Activated CD8-positive, alpha-beta memory T cell treated with anti-CD3 and anti-CD28 coated beads, Interleukin-2, amount 10 ng/mL, durations not matched to agents 7 days and 5 days (primary cell): ENCODE data around the gene LTO1. TPM values are rescaled to one million over a fixed set of nuclear protein-coding genes. Genes with fewer than 3 reads are reported as not detected.

Source experiments
- ATAC-seq: fragments of 150-1000 bp; cut with Tn5 transposase; one replicate; pipeline ENCODE4 v1.10.0; 2021; ENCODE audit warnings: moderate library complexity
- CTCF ChIA-PET: fragments of 350-600 bp; sonication (Branson Sonifier 250); formaldehyde crosslinking; loops from one replicate; lab custom pipeline; 2021; ENCODE audit warnings: antibody characterized with exemption; lab: Charles Lee
- DNase-seq: peaks from one replicate; pipeline ENCODE4 v3.0.0-alpha.2; 2020
- H3K27ac Mint-ChIP-seq: one replicate; pipeline ENCODE4 v1.8.0; 2021; ENCODE audit warnings: mild to moderate bottlenecking, mixed read lengths
- H3K27me3 Mint-ChIP-seq: one replicate; pipeline ENCODE4 v1.8.0; 2021; ENCODE audit warnings: mixed read lengths
- H3K36me3 Mint-ChIP-seq: one replicate; pipeline ENCODE4 v1.8.0; 2021; ENCODE audit warnings: mild to moderate bottlenecking, mixed read lengths
- H3K4me1 Mint-ChIP-seq: one replicate; pipeline ENCODE4 v1.8.0; 2021; ENCODE audit warnings: mixed read lengths
- H3K4me3 Mint-ChIP-seq: one replicate; pipeline ENCODE4 v1.8.0; 2021; ENCODE audit warnings: mild to moderate bottlenecking, moderate library complexity, mixed read lengths
- H3K9me3 Mint-ChIP-seq: one replicate; pipeline ENCODE4 v1.8.0; 2022; ENCODE audit warnings: low read depth, mixed read lengths
- total RNA-seq, 2 experiments: library from RNA; stranded (reverse); gene quantifications; one replicate each; pipeline ENCODE4 v1.2.3, GENCODE V29; 2021

Gene LTO1
- total RNA-seq, 2 experiments from 2014 or later: 24.0 to 26.3 TPM

DNA sequence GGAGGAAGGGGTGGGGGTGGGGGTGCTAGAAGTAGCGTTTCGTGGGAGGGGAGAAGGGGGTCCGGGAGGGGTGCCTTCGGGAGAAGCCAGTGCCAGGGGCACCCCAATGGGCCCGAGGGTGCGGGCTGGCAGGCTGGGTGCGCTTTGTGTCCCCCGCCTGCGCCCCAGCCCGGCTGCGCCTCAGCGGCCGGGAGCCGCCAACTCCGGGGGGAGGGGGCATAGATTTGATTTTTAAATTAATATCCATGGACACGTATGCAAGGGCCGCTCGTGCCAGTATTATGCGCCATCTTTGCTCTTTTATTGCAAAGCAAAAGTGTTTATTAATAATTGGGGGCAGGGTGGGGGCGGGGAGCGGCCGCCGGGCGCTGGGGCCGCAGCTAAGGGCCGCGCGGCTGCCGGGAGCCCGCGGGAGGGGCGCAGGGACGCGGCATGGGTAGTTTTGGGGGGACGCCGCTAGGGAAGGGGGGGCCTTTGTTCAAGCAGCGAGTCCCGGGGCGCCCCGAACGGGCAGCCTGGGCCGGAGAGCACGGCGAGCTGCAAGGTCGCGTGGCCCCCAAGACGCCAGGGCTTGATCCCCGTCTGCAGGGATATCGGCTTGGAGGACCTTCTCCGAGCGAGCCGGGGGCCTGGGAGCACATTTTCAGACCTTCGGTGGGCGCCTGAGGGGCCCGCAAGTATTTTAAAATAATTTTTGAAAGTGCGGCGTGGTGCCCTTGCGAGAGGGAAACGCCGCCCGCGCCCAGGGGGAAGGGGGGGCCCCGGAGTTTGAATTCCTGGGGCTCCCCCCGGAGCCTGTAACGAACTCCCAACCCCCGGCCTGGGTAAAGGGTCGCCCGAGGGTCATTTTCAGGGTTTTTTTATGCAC, 33.2 kb downstream of the LTO1 start:
- no peaks in the 10 kb centered on the region for H3K36me3 Mint-ChIP-seq
- no peak overlapping the region for H3K27ac Mint-ChIP-seq
- H3K27me3 Mint-ChIP-seq: peaks cover 39% of the 10 kb centered on the region
- no peak for ATAC-seq
- CTCF ChIA-PET: interaction anchor here (1.1 to 4.0 kb wide), 7 partner anchors 14 to 541 kb away, joined by 3 to 28 read pairs (median 7); partner anchors contain the start of gene MYEOV
- no peak for DNase-seq
- H3K9me3 Mint-ChIP-seq: no peaks in the 10 kb centered on the region
- no peak overlapping the region for H3K4me3 Mint-ChIP-seq
- peaks cover 6% of the 10 kb centered on the region for H3K4me1 Mint-ChIP-seq

DNA sequence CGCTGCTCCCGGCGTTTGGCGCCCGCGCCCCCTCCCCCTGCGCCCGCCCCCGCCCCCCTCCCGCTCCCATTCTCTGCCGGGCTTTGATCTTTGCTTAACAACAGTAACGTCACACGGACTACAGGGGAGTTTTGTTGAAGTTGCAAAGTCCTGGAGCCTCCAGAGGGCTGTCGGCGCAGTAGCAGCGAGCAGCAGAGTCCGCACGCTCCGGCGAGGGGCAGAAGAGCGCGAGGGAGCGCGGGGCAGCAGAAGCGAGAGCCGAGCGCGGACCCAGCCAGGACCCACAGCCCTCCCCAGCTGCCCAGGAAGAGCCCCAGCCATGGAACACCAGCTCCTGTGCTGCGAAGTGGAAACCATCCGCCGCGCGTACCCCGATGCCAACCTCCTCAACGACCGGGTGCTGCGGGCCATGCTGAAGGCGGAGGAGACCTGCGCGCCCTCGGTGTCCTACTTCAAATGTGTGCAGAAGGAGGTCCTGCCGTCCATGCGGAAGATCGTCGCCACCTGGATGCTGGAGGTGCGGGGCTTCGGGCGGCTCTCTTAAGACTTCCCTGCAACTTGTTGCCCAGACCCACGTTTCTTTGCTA, 34.1 kb downstream of the LTO1 start, which contains the start of gene CCND1:
CCND1 (plus strand) TSS at position 162 of the 587 bp plus-strand sequence; CDS start at position 320, 158 bp downstream.
- DNase-seq (no peak), ATAC-seq (no peak)
- Mint-ChIP-seq H3K36me3 (no peaks in the 10 kb centered on the region), H3K4me1 (peaks cover 6% of the 10 kb centered on the region), H3K9me3 (no peaks in the 10 kb centered on the region), H3K27me3 (peaks cover 46% of the 10 kb centered on the region), H3K27ac (no peak within 1 kb of the TSS), H3K4me3 (no peak within 1 kb of the TSS)
- CTCF ChIA-PET: no interaction called here

- DNase-seq (no peak), ATAC-seq (no peak)
- CTCF ChIA-PET: no interaction called here
- Mint-ChIP-seq H3K27ac (no peak overlapping the region), H3K4me1 (peaks cover 6% of the 10 kb centered on the region), H3K4me3 (no peak overlapping the region), H3K36me3 (no peaks in the 10 kb centered on the region), H3K9me3 (no peaks in the 10 kb centered on the region), H3K27me3 (peaks cover 52% of the 10 kb centered on the region)
Observed at GRCh38 chr11:69640260-69640994, 34.7 kb downstream of the LTO1 start.

DNA sequence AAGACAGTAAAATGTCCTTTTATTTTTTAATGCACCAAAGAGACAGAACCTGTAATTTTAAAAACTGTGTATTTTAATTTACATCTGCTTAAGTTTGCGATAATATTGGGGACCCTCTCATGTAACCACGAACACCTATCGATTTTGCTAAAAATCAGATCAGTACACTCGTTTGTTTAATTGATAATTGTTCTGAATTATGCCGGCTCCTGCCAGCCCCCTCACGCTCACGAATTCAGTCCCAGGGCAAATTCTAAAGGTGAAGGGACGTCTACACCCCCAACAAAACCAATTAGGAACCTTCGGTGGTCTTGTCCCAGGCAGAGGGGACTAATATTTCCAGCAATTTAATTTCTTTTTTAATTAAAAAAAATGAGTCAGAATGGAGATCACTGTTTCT, 35.3 kb downstream of the LTO1 start:
- ATAC-seq (no peak), DNase-seq (no peak)
- CTCF ChIA-PET: no interaction called here
- H3K4me3 Mint-ChIP-seq: no peak overlapping the region
- no peak overlapping the region for H3K27ac Mint-ChIP-seq
- peaks cover 6% of the 10 kb centered on the region for H3K4me1 Mint-ChIP-seq
- no peaks in the 10 kb centered on the region for H3K9me3 Mint-ChIP-seq
- no peaks in the 10 kb centered on the region for H3K36me3 Mint-ChIP-seq
- H3K27me3 Mint-ChIP-seq: peaks cover 58% of the 10 kb centered on the region

DNA sequence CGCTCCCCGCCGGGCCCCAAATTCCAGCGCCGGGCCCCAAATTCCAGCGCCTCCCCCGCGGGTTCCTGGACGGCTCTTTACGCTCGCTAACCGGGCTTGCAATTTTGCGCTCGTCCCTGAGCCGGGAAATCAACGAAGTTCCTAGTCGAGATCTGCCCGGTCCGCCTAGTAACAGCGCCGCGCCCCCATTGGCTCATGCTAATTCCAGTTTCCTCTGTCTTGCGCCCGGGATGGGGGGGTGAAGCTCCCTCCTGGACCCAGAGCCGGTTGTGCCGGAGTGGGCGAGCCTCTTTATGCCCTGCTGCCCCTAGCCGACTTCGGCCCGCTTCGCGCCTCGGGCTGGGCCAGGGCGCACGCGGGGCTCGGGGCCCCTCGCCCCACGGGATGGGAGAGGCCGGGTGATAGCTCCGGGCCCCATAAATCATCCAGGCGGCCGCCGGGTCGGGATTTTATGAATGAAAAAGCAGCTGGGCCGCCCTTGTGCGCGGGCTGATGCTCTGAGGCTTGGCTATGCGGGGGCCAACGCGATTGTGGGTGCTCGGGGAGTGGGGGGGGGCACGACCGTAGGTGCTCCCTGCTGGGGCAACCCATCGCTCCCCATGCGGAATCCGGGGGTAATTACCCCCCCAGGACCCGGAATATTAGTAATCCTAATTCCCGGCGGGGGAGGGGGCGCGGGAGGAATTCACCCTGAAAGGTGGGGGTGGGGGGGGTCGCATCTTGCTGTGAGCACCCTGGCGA, 36.0 kb downstream of the LTO1 start:
- Mint-ChIP-seq H3K27me3 (peaks cover 65% of the 10 kb centered on the region), H3K9me3 (no peaks in the 10 kb centered on the region), H3K4me1 (peaks cover 6% of the 10 kb centered on the region), H3K4me3 (no peak overlapping the region), H3K36me3 (no peaks in the 10 kb centered on the region), H3K27ac (peak overlapping the region; percentile 46)
- no peak for DNase-seq
- ATAC-seq: no peak
- CTCF ChIA-PET: no interaction called here

- peaks cover 65% of the 10 kb centered on the region for H3K27me3 Mint-ChIP-seq
- no peak overlapping the region for H3K4me3 Mint-ChIP-seq
- peak overlapping the region; percentile 28 for H3K27ac Mint-ChIP-seq
- CTCF ChIA-PET: no interaction called here
- H3K9me3 Mint-ChIP-seq: no peaks in the 10 kb centered on the region
- H3K36me3 Mint-ChIP-seq: no peaks in the 10 kb centered on the region
- DNase-seq (no peak), ATAC-seq (no peak)
- peaks cover 6% of the 10 kb centered on the region for H3K4me1 Mint-ChIP-seq
Observed at GRCh38 chr11:69637941-69638871, 36.9 kb downstream of the LTO1 start.

- no peaks in the 10 kb centered on the region for H3K9me3 Mint-ChIP-seq
- ATAC-seq (no peak), DNase-seq (no peak)
- no peak overlapping the region for H3K4me3 Mint-ChIP-seq
- H3K27me3 Mint-ChIP-seq: peaks cover 70% of the 10 kb centered on the region
- peaks cover 6% of the 10 kb centered on the region for H3K4me1 Mint-ChIP-seq
- H3K36me3 Mint-ChIP-seq: no peaks in the 10 kb centered on the region
- CTCF ChIA-PET: no interaction called here
- no peak overlapping the region for H3K27ac Mint-ChIP-seq
Observed at GRCh38 chr11:69637198-69637940, 37.8 kb downstream of the LTO1 start.

DNA sequence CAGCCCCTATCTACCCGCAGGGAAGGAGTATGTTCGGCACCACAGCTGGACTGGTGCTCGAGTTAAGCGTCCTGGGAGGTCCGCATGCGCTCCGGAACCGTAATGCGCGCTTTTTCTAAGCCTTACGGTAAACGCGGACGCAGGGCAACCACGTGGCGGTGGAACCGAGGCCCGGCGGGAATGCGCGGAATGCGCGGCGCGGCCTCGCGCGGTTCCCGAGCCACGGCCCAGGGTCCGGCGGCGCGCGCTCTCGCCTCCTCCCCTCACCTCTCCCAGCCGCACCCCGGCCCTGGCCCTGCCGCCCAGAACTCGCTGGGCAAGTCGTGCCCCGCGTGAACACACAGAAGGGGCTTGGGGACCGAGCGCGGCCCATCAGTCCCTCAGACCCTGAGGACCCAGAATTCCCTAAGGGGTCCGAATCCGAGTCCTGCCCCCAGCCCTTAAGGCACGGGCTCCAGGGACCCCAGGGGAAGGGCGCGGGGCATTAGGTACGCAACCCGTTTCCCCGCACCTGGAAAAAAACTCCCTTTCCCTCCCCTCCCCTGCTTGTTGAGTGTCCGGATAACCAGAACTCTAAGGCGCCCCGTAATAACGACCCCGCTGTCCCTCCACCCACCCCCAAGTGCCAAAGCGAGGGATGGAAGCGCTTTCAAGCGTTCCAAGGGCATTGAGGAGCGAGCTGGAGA, 38.5 kb downstream of the LTO1 start:
- no peak for DNase-seq
- no peak overlapping the region for H3K4me3 Mint-ChIP-seq
- H3K27ac Mint-ChIP-seq: peak overlapping the region; percentile 56
- H3K36me3 Mint-ChIP-seq: no peaks in the 10 kb centered on the region
- peaks cover 73% of the 10 kb centered on the region for H3K27me3 Mint-ChIP-seq
- ATAC-seq: no peak
- CTCF ChIA-PET: no interaction called here
- no peaks in the 10 kb centered on the region for H3K9me3 Mint-ChIP-seq
- H3K4me1 Mint-ChIP-seq: peaks cover 6% of the 10 kb centered on the region

DNA sequence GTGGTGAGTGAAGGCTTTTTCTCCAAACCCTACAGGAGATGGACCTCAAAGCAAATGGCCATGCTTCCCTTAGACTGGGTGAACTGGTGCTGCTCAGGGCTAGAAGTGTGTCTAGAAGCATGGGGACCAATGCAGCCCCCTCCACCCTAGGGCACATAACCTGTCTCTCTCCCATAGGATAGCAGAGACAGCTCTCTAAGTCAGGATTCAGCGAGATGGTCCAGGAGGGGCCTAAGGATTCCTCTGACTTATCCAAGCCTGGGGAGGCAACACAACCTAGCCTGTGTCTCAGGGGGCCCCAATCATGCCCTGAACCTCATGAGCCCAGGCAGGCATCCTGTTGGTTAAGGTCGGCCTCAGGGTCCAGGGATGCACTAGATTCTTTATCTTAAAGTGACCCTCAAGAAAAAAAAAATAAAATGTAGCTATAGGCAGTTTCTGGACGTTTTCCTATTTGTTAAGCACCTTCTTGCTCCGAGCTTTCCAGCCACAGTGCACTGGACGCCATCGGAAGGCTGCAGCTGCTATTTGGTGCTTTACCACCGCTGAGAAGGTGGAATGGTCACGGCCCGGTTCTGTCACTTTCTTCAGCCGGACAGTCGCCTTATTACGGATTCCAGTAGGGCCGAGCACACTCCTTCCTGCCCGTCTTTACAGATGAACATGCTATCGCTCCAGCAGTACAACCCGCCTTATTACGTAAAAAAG, 39.2 kb downstream of the LTO1 start:
- ATAC-seq: no peak
- CTCF ChIA-PET: no interaction called here
- Mint-ChIP-seq H3K36me3 (no peaks in the 10 kb centered on the region), H3K27ac (peak overlapping the region; percentile 56), H3K4me1 (peaks cover 6% of the 10 kb centered on the region), H3K27me3 (peaks cover 70% of the 10 kb centered on the region), H3K9me3 (no peaks in the 10 kb centered on the region), H3K4me3 (no peak overlapping the region)
- DNase-seq: no peak

- DNase-seq (no peak), ATAC-seq (no peak)
- Mint-ChIP-seq H3K36me3 (no peaks in the 10 kb centered on the region), H3K9me3 (no peaks in the 10 kb centered on the region), H3K27ac (no peak overlapping the region), H3K27me3 (peaks cover 64% of the 10 kb centered on the region), H3K4me3 (no peak overlapping the region), H3K4me1 (peaks cover 2% of the 10 kb centered on the region)
- CTCF ChIA-PET: interaction anchor here (0.6 kb wide), 1 partner anchor 34 kb away, joined by 3 read pairs; no protein-coding TSS in a partner anchor
Observed at GRCh38 chr11:69635195-69635594, 40.0 kb downstream of the LTO1 start.

DNA sequence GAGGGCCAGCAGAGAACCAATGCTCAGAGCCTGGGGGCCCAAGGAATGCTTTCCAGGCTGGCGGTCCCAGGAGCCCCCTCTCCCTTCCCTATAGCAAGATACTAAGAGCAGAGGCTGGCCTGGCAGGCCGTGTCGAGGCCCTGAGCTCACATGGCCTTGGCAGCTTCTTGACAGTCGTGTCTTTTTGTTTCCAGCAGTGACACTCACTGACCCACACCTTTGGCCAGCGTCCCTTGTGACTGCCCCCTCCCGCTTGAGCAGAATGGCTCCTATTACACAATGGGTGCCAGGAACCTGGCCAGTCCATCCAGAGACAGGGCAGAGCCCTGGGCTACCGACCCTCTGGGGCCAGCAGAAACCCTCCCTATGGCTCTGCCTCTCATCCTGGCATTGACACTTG, 40.6 kb downstream of the LTO1 start:
- peaks cover 61% of the 10 kb centered on the region for H3K27me3 Mint-ChIP-seq
- H3K4me3 Mint-ChIP-seq: no peak overlapping the region
- DNase-seq (no peak), ATAC-seq (no peak)
- no peak overlapping the region for H3K27ac Mint-ChIP-seq
- H3K36me3 Mint-ChIP-seq: no peaks in the 10 kb centered on the region
- CTCF ChIA-PET: interaction anchor here (0.6 kb wide), 1 partner anchor 35 kb away, joined by 3 read pairs; no protein-coding TSS in a partner anchor
- H3K9me3 Mint-ChIP-seq: no peaks in the 10 kb centered on the region
- peaks cover 2% of the 10 kb centered on the region for H3K4me1 Mint-ChIP-seq
